Neural cell (in vitro differentiated cells): Measurements from ENCODE around the gene SGPP2. TPM values are rescaled to one million over a fixed set of nuclear protein-coding genes. Genes with fewer than 3 reads are reported as not detected.

Experiments used
- H2AFZ ChIP-seq: fragments of 200-600, 300-800 bp; sonication (generic), shearing (Covaris generic); 2 replicates; pipeline ENCODE4 v1.6.0; 2014; ENCODE audit warnings: low read depth, mild to moderate bottlenecking, antibody characterized with exemption, low read length, moderate library complexity
- H3F3A ChIP-seq: fragments of 200-600 bp; shearing (Covaris generic); 2 replicates; pipeline ENCODE4 v1.6.1; 2016; ENCODE audit warnings: mild to moderate bottlenecking, moderate library complexity, mixed read lengths, antibody characterized with exemption, low read length; ENCODE audit not compliant: insufficient read depth, poor library complexity, severe bottlenecking
- H3K27ac ChIP-seq: fragments of 200-600, 300-800 bp; sonication (generic), shearing (Covaris generic); 2 replicates; pipeline ENCODE4 v1.5.1; 2014; ENCODE audit warnings: mild to moderate bottlenecking, low read length, moderate library complexity
- H3K27me3 ChIP-seq: fragments of 300-800, 200-600 bp; sonication (generic), shearing (Covaris generic); 2 replicates; pipeline ENCODE4 v1.6.0; 2014; ENCODE audit warnings: mild to moderate bottlenecking, low read depth, low read length, moderate library complexity; ENCODE audit not compliant: insufficient read depth
- H3K36me3 ChIP-seq: fragments of 300-800, 200-600 bp; sonication (generic), shearing (Covaris generic); 2 replicates; pipeline ENCODE4 v1.5.1; 2014; ENCODE audit warnings: mild to moderate bottlenecking, antibody characterized with exemption, low read length, moderate library complexity; ENCODE audit not compliant: insufficient read depth
- H3K4me2 ChIP-seq: fragments of 300-800, 200-600 bp; sonication (generic), shearing (Covaris generic); 2 replicates; pipeline ENCODE4 v1.6.0; 2014; ENCODE audit warnings: mild to moderate bottlenecking, low read length
- H3K4me3 ChIP-seq: fragments of 300-800, 200-600 bp; sonication (generic), shearing (Covaris generic); 2 replicates; pipeline ENCODE4 v1.5.1; 2014; ENCODE audit warnings: mild to moderate bottlenecking, low read length, moderate library complexity
- H3K79me2 ChIP-seq: fragments of 200-600 bp; shearing (Covaris generic); replicated peaks from 2 replicates; pipeline ENCODE4 v1.6.0; 2014; ENCODE audit warnings: mild to moderate bottlenecking, low read length, moderate library complexity; ENCODE audit not compliant: insufficient read depth
- H3K9ac ChIP-seq: fragments of 300-800, 200-600 bp; sonication (generic), shearing (Covaris generic); 2 replicates; pipeline ENCODE4 v1.6.1; 2016; ENCODE audit warnings: mild to moderate bottlenecking, low read length, mixed read lengths
- H3K9me2 ChIP-seq: fragments of 200-600 bp; shearing (Covaris generic); 2 replicates; pipeline ENCODE4 v1.6.1; 2016; ENCODE audit warnings: mild to moderate bottlenecking, low read length, mixed read lengths; ENCODE audit not compliant: insufficient read depth
- H3K9me3 ChIP-seq: fragments of 200-600, 300-800 bp; sonication (generic), shearing (Covaris generic); 2 replicates; pipeline ENCODE4 v1.6.1; 2016; ENCODE audit warnings: mild to moderate bottlenecking, mixed run types, low read length, moderate library complexity, mixed read lengths
- H4K20me1 ChIP-seq: fragments of 200-600 bp; shearing (Covaris generic); 2 replicates; pipeline ENCODE4 v1.6.1; 2016; ENCODE audit warnings: mild to moderate bottlenecking, mixed run types; ENCODE audit not compliant: insufficient read depth
- CTCF ChIP-seq: fragments of 450-650 bp; IDR thresholded peaks from 2 replicates; pipeline ENCODE4 v1.5.1; 2014; ENCODE audit warnings: antibody characterized with exemption, mild to moderate bottlenecking, moderate library complexity; ENCODE audit not compliant: poor library complexity, severe bottlenecking
- EP300 ChIP-seq: fragments of 450-650 bp; conservative IDR thresholded peaks from 2 replicates; pipeline ENCODE4 v1.6.1; 2014; ENCODE audit warnings: antibody characterized with exemption, mild to moderate bottlenecking, moderate library complexity; ENCODE audit not compliant: poor library complexity, severe bottlenecking
- EZH2 ChIP-seq: fragments of 200-600, 300-800 bp; shearing (Covaris generic), sonication (generic); IDR thresholded peaks from 2 replicates; pipeline ENCODE4 v1.6.1; 2014; ENCODE audit warnings: antibody characterized with exemption, low read length, borderline replicate concordance, mild to moderate bottlenecking; ENCODE audit not compliant: insufficient read depth, poor library complexity, severe bottlenecking
- MXI1 ChIP-seq: fragments of 450-650 bp; conservative IDR thresholded peaks from 2 replicates; pipeline ENCODE4 v1.6.1; 2014; ENCODE audit warnings: antibody characterized with exemption, mild to moderate bottlenecking; ENCODE audit not compliant: poor library complexity, severe bottlenecking
- POLR2AphosphoS5 ChIP-seq: IDR thresholded peaks from 2 replicates; pipeline ENCODE4 v1.6.1; 2012
- RAD21 ChIP-seq: fragments of 450-650 bp; conservative IDR thresholded peaks from 2 replicates; pipeline ENCODE4 v1.6.1; 2014; ENCODE audit warnings: antibody characterized with exemption, mild to moderate bottlenecking, moderate library complexity
- SMC3 ChIP-seq: fragments of 450-650 bp; conservative IDR thresholded peaks from 2 replicates; pipeline ENCODE4 v1.6.1; 2014; ENCODE audit warnings: antibody characterized with exemption, mild to moderate bottlenecking, moderate library complexity; ENCODE audit not compliant: poor library complexity
- TAF1 ChIP-seq: IDR thresholded peaks from 2 replicates; pipeline ENCODE4 v1.6.1; 2012; ENCODE audit warnings: low read depth
- polyA plus RNA-seq: library from polyadenylated mRNA; depleted of rRNA; stranded (reverse); fragments of >200 nt; gene quantifications from 2 replicates; pipeline ENCODE4 v1.2.3, GENCODE V29; 2014
- TF ChIP-seq, protein P1 (sequence below): IDR thresholded peaks from 2 replicates; pipeline ENCODE4 v1.6.1; 2012; ENCODE audit warnings: borderline replicate concordance

The SGPP2 gene
- polyA plus RNA-seq, 1 donor from 2014 or later = 0.38 TPM

GRCh38 chr2:222499226-222499625, 74.9 kb downstream of the SGPP2 start:
- no peak overlapping the region for H3K4me3 ChIP-seq
- H3K9me2 ChIP-seq = no peaks in the 10 kb centered on the region
- H3K79me2 ChIP-seq = no peaks in the 10 kb centered on the region
- H2AFZ ChIP-seq = no peak overlapping the region
- no peaks in the 10 kb centered on the region for H3K36me3 ChIP-seq
- H3F3A ChIP-seq = no peaks in the 10 kb centered on the region
- H3K9ac ChIP-seq = no peak overlapping the region
- no peaks in the 10 kb centered on the region for H4K20me1 ChIP-seq
- no peak overlapping the region for H3K27ac ChIP-seq
- no peaks in the 10 kb centered on the region for H3K9me3 ChIP-seq
- no peak overlapping the region for H3K4me2 ChIP-seq
- no peaks in the 10 kb centered on the region for H3K27me3 ChIP-seq
- TF ChIP-seq EZH2 (no peak), MXI1 (no peak), CTCF (no peak), SMC3 (no peak), RAD21 (no peak), TAF1 (no peak), POLR2AphosphoS5 (no peak), EP300 (no peak)
- TF ChIP-seq, protein P1, sequence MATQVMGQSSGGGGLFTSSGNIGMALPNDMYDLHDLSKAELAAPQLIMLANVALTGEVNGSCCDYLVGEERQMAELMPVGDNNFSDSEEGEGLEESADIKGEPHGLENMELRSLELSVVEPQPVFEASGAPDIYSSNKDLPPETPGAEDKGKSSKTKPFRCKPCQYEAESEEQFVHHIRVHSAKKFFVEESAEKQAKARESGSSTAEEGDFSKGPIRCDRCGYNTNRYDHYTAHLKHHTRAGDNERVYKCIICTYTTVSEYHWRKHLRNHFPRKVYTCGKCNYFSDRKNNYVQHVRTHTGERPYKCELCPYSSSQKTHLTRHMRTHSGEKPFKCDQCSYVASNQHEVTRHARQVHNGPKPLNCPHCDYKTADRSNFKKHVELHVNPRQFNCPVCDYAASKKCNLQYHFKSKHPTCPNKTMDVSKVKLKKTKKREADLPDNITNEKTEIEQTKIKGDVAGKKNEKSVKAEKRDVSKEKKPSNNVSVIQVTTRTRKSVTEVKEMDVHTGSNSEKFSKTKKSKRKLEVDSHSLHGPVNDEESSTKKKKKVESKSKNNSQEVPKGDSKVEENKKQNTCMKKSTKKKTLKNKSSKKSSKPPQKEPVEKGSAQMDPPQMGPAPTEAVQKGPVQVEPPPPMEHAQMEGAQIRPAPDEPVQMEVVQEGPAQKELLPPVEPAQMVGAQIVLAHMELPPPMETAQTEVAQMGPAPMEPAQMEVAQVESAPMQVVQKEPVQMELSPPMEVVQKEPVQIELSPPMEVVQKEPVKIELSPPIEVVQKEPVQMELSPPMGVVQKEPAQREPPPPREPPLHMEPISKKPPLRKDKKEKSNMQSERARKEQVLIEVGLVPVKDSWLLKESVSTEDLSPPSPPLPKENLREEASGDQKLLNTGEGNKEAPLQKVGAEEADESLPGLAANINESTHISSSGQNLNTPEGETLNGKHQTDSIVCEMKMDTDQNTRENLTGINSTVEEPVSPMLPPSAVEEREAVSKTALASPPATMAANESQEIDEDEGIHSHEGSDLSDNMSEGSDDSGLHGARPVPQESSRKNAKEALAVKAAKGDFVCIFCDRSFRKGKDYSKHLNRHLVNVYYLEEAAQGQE = no peak

DNA sequence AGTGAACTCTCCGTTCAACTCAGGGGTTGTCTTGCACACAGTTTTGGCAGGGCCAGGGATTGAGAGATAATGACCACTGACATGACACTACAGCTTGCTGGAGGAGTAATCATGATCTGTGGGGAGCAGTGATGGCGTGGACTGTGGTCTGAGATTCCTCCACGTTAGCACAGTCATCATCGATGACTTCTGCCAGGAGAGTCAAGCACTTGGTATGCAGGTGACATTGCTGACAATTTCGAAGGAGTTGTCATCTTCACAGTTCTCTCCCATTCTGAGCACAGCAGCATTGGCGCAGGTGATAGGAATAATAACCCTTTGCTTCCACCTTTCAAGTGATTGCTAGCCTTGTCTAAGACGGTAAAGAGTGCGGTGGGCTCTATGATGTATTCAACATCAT, 79.8 kb downstream of the SGPP2 start:
- H3K4me3 ChIP-seq = no peak overlapping the region
- no peaks in the 10 kb centered on the region for H3K27me3 ChIP-seq
- H3K9me2 ChIP-seq = no peaks in the 10 kb centered on the region
- no peaks in the 10 kb centered on the region for H3K36me3 ChIP-seq
- no peaks in the 10 kb centered on the region for H3F3A ChIP-seq
- no peak overlapping the region for H3K9ac ChIP-seq
- H3K4me2 ChIP-seq = no peak overlapping the region
- TF ChIP-seq CTCF = no peak
- TF ChIP-seq, protein P1 = no peak
- TF ChIP-seq TAF1 = no peak
- no peak for TF ChIP-seq POLR2AphosphoS5
- no peak for TF ChIP-seq EZH2
- TF ChIP-seq RAD21 = no peak
- no peak for TF ChIP-seq EP300
- no peak for TF ChIP-seq MXI1
- TF ChIP-seq SMC3 = no peak
- no peak overlapping the region for H3K27ac ChIP-seq
- no peaks in the 10 kb centered on the region for H3K9me3 ChIP-seq
- H2AFZ ChIP-seq = no peak overlapping the region
- no peaks in the 10 kb centered on the region for H4K20me1 ChIP-seq
- no peaks in the 10 kb centered on the region for H3K79me2 ChIP-seq
